ENCODE results near the gene RPUSD1. TPM values are rescaled to one million over a fixed set of nuclear protein-coding genes. Genes with fewer than 3 reads are reported as not detected.

RPUSD1 gene
- total and polyA plus RNA-seq, 2 donors (not counting 1 experiment from before 2014, with no cell fraction given): 8.2 to 16.2 TPM

GRCh38 chr16:785563-786535 lies 2.3 kb downstream of the RPUSD1 start:
- H2AFZ ChIP-seq (ENCODE audit: low read length): no peak overlapping the region
- H3K4me2 ChIP-seq (ENCODE audit: extremely low read depth, insufficient read depth, low read length): no peak overlapping the region
- DNase-seq (ENCODE audit: low read depth in 2 of 2): peak; percentile 36 to 41
- H3K9ac ChIP-seq (ENCODE audit: insufficient read depth, low read length): no peak overlapping the region
- H3K79me2 ChIP-seq (ENCODE audit: control insufficient read depth, insufficient read depth, low read length): peaks cover 21% of the 10 kb centered on the region
- no peak overlapping the region for H3K27ac ChIP-seq (ENCODE audit: insufficient read depth, low read length)
- H3K4me3 ChIP-seq (replicated peaks in 1 of 4; ENCODE audit: control extremely low read depth in 1 of 4, insufficient read depth in 1 of 4, low read depth in 3 of 4, low read length in 4 of 4): no peak overlapping the region
- peaks cover 7% of the 10 kb centered on the region for H3K4me1 ChIP-seq (ENCODE audit: control insufficient read depth, extremely low read depth, insufficient read depth, low read length)
- no peaks in the 10 kb centered on the region for H3K9me3 ChIP-seq (ENCODE audit: control insufficient read depth, insufficient read depth, low read depth, low read length)
- TF ChIP-seq EZH2 (IDR thresholded peaks at IDR 0.05; ENCODE audit: low read length, missing control alignments): no peak
- TF ChIP-seq, protein P1, sequence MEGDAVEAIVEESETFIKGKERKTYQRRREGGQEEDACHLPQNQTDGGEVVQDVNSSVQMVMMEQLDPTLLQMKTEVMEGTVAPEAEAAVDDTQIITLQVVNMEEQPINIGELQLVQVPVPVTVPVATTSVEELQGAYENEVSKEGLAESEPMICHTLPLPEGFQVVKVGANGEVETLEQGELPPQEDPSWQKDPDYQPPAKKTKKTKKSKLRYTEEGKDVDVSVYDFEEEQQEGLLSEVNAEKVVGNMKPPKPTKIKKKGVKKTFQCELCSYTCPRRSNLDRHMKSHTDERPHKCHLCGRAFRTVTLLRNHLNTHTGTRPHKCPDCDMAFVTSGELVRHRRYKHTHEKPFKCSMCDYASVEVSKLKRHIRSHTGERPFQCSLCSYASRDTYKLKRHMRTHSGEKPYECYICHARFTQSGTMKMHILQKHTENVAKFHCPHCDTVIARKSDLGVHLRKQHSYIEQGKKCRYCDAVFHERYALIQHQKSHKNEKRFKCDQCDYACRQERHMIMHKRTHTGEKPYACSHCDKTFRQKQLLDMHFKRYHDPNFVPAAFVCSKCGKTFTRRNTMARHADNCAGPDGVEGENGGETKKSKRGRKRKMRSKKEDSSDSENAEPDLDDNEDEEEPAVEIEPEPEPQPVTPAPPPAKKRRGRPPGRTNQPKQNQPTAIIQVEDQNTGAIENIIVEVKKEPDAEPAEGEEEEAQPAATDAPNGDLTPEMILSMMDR (conservative IDR thresholded peaks at IDR 0.05 in 1 of 2, IDR thresholded peaks at IDR 0.05 in 1 of 2; ENCODE audit: low read depth in 1 of 2, low read length in 2 of 2): peak; percentile 54 to 56
- H3K36me3 ChIP-seq (ENCODE audit: control insufficient read depth, insufficient read depth, low read length): peaks cover 11% of the 10 kb centered on the region
- no peaks in the 10 kb centered on the region for H3K27me3 ChIP-seq (ENCODE audit: control insufficient read depth, insufficient read depth, low read length)
- H4K20me1 ChIP-seq (ENCODE audit: control insufficient read depth, extremely low read depth, insufficient read depth, low read length): no peaks in the 10 kb centered on the region

DNA sequence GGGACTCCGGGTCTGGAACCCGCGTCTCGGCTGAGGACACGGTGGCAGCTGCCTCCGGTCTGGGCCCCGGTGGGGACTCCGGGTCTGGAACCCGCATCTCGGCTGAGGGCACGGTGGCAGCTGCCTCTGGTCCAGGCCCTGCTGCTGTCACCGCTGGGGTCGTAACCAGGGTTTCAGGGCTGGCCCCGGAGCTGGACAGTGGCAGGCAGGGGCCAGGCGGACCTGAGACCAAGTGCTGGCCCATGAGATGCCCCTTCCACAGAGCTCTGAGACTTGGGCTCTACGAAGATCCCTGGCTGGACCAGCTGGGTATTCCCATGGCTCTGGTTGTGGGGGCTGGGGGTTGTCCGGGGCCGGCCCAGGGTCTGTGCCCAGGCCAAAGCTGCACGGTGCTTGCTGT lies 3.8 kb downstream of the RPUSD1 start:
- H4K20me1 ChIP-seq (ENCODE audit: control insufficient read depth, extremely low read depth, insufficient read depth, low read length): no peaks in the 10 kb centered on the region
- peaks cover 10% of the 10 kb centered on the region for H3K36me3 ChIP-seq (ENCODE audit: control insufficient read depth, insufficient read depth, low read length)
- no peak for TF ChIP-seq EZH2 (IDR thresholded peaks at IDR 0.05; ENCODE audit: low read length, missing control alignments)
- TF ChIP-seq, protein P1 (conservative IDR thresholded peaks at IDR 0.05 in 1 of 2, IDR thresholded peaks at IDR 0.05 in 1 of 2; ENCODE audit: low read depth in 1 of 2, low read length in 2 of 2): no peak
- no peak overlapping the region for H3K4me3 ChIP-seq (replicated peaks in 1 of 4; ENCODE audit: control extremely low read depth in 1 of 4, insufficient read depth in 1 of 4, low read depth in 3 of 4, low read length in 4 of 4)
- no peaks in the 10 kb centered on the region for H3K9me3 ChIP-seq (ENCODE audit: control insufficient read depth, insufficient read depth, low read depth, low read length)
- no peak overlapping the region for H3K4me2 ChIP-seq (ENCODE audit: extremely low read depth, insufficient read depth, low read length)
- H3K4me1 ChIP-seq (ENCODE audit: control insufficient read depth, extremely low read depth, insufficient read depth, low read length): peaks cover 7% of the 10 kb centered on the region
- H3K9ac ChIP-seq (ENCODE audit: insufficient read depth, low read length): no peak overlapping the region
- no peak overlapping the region for H3K27ac ChIP-seq (ENCODE audit: insufficient read depth, low read length)
- no peak for DNase-seq (ENCODE audit: low read depth in 2 of 2)
- peaks cover 19% of the 10 kb centered on the region for H3K79me2 ChIP-seq (ENCODE audit: control insufficient read depth, insufficient read depth, low read length)
- no peak overlapping the region for H2AFZ ChIP-seq (ENCODE audit: low read length)
- no peaks in the 10 kb centered on the region for H3K27me3 ChIP-seq (ENCODE audit: control insufficient read depth, insufficient read depth, low read length)

DNA sequence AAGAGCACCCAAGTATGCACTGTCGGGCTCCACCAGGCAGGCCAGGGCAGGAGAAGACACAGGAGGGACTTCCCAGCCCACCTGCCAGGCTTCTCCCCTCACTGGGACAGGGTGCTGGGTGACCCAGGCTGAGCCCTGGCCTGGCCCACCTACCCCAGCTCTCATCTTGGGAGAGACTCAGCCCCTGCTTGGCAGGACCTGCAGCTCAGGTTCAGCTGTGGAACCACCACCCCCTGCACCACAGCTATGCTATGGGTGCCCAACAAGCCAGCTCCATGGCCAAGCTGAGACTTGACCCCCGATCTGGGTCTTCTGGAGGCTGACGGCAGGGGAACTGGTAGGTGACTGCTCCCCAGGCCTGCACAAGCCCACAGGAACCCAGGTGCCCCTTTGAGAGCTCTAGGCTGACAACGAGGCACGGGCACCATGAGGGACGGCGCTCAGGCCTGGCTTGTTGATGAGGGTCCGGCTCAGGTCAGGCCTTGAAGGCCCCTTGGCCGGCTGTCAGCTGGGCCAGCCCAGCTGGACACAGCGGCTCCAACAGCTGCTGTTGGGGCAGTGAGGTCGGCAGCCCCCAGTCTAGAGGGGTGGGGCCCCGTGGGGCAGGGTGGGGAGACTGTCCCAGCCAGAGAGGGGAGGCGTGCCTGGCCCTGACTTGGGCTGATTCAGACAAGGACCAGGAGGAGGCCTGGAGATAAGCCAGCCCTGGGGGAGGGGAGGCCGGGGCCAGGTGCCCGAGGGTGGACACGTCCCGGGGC lies 4.6 kb downstream of the RPUSD1 start:
- Histone ChIP-seq H3K79me2 (ENCODE audit: control insufficient read depth, insufficient read depth, low read length) (peaks cover 12% of the 10 kb centered on the region), H3K27me3 (ENCODE audit: control insufficient read depth, insufficient read depth, low read length) (no peaks in the 10 kb centered on the region), H3K9ac (ENCODE audit: insufficient read depth, low read length) (no peak overlapping the region), H3K36me3 (ENCODE audit: control insufficient read depth, insufficient read depth, low read length) (peaks cover 10% of the 10 kb centered on the region), H3K4me1 (ENCODE audit: control insufficient read depth, extremely low read depth, insufficient read depth, low read length) (peaks cover 3% of the 10 kb centered on the region), H3K27ac (ENCODE audit: insufficient read depth, low read length) (no peak overlapping the region), H3K4me3 (replicated peaks in 1 of 4; ENCODE audit: control extremely low read depth in 1 of 4, insufficient read depth in 1 of 4, low read depth in 3 of 4, low read length in 4 of 4) (no peak overlapping the region), H2AFZ (ENCODE audit: low read length) (no peak overlapping the region), H3K4me2 (ENCODE audit: extremely low read depth, insufficient read depth, low read length) (no peak overlapping the region), H3K9me3 (ENCODE audit: control insufficient read depth, insufficient read depth, low read depth, low read length) (no peaks in the 10 kb centered on the region), H4K20me1 (ENCODE audit: control insufficient read depth, extremely low read depth, insufficient read depth, low read length) (no peaks in the 10 kb centered on the region)
- TF ChIP-seq, protein P1 (conservative IDR thresholded peaks at IDR 0.05 in 1 of 2, IDR thresholded peaks at IDR 0.05 in 1 of 2; ENCODE audit: low read depth in 1 of 2, low read length in 2 of 2): no peak
- no peak for TF ChIP-seq EZH2 (IDR thresholded peaks at IDR 0.05; ENCODE audit: low read length, missing control alignments)
- peak; percentile 8 to 31 for DNase-seq (ENCODE audit: low read depth in 2 of 2)

All from fibroblast of lung (primary cell).